DLD1 (cell line): ENCODE results near the gene DUSP9.
"Not testable (repeated sequence)": the region's sequence is repeated elsewhere in the genome, so short reads cannot be mapped to it uniquely, and the experiment has no call there.

ENCODE experiments used
- in situ Hi-C: cut with HindIII; loops from 2 replicates; pipeline ENCODE4 v1.10.0; 2017; ENCODE audit warnings: low sequenced_read_pairs

DUSP9 gene

DNA sequence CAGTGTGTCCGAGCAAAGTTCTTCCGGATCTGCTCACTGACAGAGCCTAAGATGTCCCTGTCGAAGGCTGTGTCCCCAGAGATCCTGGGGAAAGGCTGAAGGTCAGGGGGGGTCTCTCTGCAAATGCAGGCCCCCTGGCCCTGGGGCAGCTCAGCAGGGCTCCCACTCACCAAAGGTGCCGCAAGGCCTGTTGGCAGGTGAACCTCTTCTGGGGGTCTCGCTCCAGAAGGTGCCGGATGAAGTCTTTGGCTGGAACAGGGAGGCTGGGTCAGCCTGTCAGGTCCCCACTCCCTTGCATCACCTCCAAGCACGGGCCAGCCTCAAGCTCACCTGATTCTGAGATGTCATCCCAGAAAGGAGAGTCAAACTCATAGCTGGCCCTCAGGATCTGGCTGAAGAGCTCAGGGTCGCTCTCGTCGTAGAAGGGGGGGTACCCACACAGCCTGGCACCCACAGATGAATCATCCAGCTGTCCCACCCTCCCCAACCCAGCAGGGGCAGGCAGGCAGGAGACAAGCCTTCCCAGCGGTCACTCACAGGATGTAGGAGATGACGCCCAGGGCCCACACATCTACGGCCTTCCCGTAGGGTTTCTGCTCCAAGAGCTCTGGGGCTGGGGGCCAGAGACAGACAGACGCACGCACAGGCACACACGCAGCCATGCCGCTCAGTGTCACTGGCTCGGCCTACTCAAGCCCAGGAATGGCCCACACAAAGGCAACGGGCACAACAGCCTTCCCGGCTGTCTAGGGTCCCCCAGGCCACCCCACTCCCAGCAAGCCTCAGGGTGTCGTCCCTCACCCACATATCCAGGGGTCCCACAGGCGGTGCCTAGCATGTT, 24.0 kb downstream of the DUSP9 start:
- in situ Hi-C loops = no loop called here

- in situ Hi-C loops = no loop called here
Measured at GRCh38 chrX:153671589-153672530, 24.9 kb downstream of the DUSP9 start.

GRCh38 chrX:153672531-153673427, 25.8 kb downstream of the DUSP9 start:
- in situ Hi-C loops = no loop called here

DNA sequence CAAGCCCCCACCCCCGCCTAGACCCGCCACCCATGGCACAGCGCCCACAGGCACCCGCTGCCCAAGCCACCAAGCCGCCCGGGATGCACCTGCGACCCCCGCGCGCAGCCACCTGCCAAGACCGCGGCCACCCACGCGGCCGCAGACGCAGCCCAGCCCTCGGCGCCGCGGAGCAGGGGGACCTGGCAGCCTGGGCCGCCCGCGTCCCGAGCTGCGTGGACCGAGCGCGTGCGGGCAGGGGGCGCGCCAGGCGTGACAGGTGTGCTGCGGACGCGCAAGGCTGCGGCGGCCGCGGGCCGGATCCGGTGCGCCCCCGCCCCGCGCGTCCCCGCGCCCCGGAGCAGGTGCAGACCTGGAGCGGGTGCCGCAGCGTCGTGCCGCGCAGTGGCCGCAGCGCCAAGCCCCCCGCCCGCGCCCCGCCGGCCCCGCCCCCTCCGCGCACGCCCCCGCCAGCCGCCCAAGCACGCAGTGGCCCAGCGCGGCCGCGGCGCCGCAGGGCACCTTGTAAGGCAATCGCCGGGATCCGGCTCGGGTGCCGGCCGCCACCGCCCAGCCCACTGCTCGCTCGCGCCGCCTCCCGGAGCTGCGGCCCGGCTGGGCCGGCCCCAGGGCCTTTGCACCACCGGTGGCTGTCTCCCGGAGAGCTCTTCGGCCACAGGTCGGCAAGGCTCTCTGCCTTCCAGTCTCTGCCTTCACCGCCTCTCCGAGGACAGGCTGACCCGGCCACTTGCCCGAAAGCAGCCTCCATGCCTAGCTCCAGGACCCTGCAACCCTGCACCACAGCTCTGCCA, 26.6 kb downstream of the DUSP9 start, which contains the start of gene PNCK:
PNCK (minus strand) TSS at position 386 of the 791 bp plus-strand sequence. CDS start 737 bp downstream, outside the sequence.
- in situ Hi-C loops = no loop called here

DNA sequence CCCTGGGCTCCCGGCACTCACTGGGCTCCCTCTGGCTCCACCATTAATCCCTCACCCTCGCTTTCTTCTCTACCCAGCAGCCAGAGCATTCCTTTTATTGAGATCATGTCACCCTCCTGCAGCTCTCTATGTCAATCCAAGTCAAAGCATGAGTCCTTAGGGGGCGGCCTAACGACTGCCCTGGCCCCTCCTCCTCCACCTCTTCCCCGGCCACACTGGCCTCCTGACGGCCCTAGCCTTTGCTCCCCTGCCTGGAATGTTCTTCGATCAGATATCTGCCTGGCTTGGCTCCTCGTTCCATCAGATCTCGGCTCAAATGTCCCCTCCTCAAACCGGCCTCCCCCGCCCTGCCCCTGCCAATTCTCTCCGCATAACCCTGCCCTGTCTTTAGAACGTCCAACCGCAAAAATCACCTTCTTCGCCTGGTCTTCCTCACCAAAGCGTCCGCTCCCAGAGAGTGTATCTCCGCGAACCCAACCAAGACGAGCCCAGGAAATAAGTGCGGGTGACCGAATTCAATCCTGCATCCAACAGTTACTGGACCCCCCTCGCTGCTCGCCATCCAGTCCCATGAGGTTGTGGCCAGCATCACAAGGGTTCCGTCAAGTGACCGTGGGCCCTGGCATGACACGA, 27.3 kb downstream of the DUSP9 start:
- in situ Hi-C loops = no loop called here

DNA sequence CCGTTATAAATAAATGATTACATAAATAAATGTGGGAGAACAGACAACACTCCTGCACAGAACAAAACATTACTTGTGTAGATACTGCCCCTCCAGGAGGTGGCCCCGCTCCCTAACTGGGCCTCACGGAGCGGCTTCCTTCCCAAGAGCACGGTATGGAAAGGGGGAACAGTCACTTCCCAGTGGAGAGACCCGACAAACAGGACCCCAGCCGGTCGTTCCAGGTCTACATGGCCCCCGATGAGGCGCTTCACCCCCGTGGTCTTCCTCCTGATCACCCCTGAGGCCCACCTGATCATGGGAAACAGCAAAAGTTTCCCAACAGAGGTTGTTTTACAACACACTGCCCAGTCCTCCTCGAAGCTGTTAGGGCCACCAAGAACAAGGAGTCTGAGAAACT, 34.2 kb downstream of the DUSP9 start:
- in situ Hi-C loops = no loop called here

GRCh38 chrX:153683486-153683885, 36.5 kb downstream of the DUSP9 start:
- in situ Hi-C loops = not testable (repeated sequence)

- in situ Hi-C loops = no loop called here
Measured at GRCh38 chrX:153684467-153685155, 37.6 kb downstream of the DUSP9 start.

DNA sequence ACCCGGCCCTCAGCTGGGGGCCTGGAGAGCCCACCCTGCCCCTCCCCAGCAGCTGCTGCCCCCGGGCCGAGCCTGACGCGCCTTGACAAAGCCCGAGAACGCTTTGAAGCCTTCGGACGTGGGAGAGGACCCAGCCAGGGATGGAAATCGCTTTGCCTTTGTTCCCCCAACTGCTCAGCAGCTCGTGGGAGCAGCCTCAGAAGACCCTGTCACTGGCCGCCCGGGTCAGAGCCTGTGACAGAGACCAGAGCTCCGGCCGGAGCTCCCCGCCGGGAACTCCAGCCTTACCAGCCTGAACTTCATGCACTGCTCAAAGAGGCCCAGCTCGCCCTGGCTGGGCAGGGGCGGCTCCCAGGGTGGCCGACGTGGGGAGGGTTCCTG, 38.1 kb downstream of the DUSP9 start:
- in situ Hi-C loops = no loop called here

- in situ Hi-C loops = no loop called here
Measured at GRCh38 chrX:153685751-153686696, 39.0 kb downstream of the DUSP9 start.

GRCh38 chrX:153686711-153687110, 39.7 kb downstream of the DUSP9 start:
- in situ Hi-C loops = no loop called here

DNA sequence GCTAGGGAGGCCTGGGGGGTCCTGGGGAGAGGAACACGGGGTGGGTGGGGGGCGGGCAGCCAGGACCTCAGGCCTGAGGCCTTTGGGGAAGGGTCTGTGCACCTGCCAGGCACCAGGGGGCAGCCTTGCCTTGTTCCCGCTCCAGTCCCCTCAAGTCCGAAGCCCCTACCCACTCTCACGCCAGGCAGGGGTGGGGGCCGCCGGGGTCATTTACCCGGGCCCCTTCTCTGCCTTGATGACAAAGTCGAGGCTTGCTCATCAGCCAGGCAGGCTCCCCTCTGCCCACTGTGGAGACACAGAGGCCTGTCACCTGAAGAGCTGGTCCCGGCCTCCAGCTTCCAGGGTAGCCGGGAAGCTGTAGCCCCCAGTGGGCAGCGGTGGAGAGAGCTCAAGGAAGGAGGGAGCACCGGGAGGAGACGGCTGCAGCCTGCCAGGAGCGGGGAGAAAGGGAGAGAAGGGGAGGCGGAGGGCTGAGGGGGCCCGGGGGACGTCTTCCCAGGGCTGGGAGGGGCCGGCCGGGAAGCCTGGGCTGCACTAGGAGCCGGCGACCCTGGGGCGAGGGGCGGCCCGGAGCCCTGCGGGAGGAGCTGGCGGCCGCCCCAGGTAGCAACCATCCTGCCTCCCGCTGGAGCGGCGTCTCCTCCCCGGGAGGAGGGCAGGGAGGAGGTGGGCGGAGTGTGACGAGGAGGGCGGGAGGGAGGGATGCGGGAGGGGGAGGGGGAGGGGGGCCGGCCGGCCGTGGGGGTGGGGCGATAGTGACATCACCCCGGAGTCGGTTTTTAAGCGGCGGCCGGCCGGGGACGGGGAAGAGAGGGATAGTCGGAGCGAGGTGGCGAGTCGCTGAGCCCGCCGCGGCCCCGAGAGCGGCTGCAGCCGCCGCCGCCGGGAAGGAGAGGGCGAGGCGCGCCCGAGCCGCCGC, 40.4 kb downstream of the DUSP9 start, which contains the start of gene SLC6A8:
SLC6A8 (plus strand) TSS at position 806 of the 919 bp plus-strand sequence. CDS start 649 bp downstream, outside the sequence.
- in situ Hi-C loops = no loop called here

GRCh38 chrX:153688071-153688470, 41.1 kb downstream of the DUSP9 start:
- in situ Hi-C loops = no loop called here

GRCh38 chrX:153688506-153688905, 41.5 kb downstream of the DUSP9 start:
- in situ Hi-C loops = no loop called here

DNA sequence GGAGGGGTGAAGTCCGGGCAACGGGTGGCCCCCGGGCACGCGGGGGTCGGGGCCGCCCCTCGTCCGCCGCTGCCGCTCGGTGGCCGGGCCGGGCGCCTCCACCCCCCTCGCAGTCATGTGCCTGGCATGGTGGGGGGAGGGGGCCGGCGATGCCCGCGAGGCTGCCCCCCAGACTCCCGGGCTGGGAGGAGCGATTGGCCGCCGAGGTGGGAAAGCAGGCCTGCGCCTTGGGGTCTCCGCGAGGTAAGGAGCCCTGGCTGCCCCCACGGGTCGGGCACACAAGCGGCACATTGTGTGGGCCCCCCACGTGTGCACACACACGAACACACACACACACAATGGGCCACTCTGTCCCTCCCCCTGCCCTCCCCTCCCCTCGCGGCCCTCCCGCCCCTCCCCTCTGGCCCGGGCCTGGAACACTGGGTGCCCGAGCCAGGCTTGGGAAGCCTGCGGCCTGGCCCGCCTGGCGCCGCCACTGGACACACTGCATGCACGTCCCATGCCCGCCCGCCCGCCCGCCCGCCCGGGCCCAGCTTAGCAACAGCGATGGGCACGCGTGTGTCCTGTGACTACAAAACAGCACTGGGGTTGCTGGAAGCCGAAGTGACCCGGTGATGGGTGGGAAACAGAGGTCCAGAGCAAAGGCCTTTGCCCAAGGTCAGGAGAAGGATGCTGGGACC, 42.0 kb downstream of the DUSP9 start:
- in situ Hi-C loops = no loop called here
